Prostate gland (tissue), 2 donors: Measurements from ENCODE around the gene MRTFB. TPM values are rescaled to one million over a fixed set of nuclear protein-coding genes. Genes with fewer than 3 reads are reported as not detected.

ENCODE experiments used
- DNase-seq: peaks from one replicate; pipeline ENCODE4 v3.0.0-alpha.2; 2019; ENCODE audit warnings: low spot score
- H3K27ac ChIP-seq, 2 donors: fragments of 200-600 bp; sonication (generic); 2 replicates each; pipeline ENCODE4 v1.5.1; 2017 to 2019
- H3K27me3 ChIP-seq: fragments of 200-600 bp; sonication (generic); replicated peaks from 2 replicates; pipeline ENCODE4 v1.5.1; 2019; ENCODE audit not compliant: insufficient read depth
- H3K36me3 ChIP-seq, 2 donors: fragments of 200-600 bp; sonication (generic); 1 replicate in 1 of 2; 2 replicates in 1 of 2; pipeline versions ENCODE4 v1.5.1 to v1.8.1; 2017 to 2019
- H3K4me1 ChIP-seq: fragments of 200-600 bp; sonication (generic); replicated peaks from 2 replicates; pipeline ENCODE4 v1.5.1; 2019
- H3K4me3 ChIP-seq, 2 donors: fragments of 200-600 bp; sonication (generic); 2 replicates each; pipeline ENCODE4 v1.5.1; 2017 to 2019
- H3K9me3 ChIP-seq: fragments of 200-600 bp; sonication (generic); 2 replicates; pipeline ENCODE4 v1.5.1; 2017
- CTCF ChIP-seq, 4 experiments: fragments of 200-600 bp in 2 of 4; fragments of 450-650 bp in 2 of 4; sonication (generic) in 2 of 4; IDR thresholded peaks; 1 replicate in 3 of 4; 2 replicates in 1 of 4; pipeline ENCODE4 v1.5.1; 2016 to 2019; ENCODE audit warnings: antibody characterized with exemption in 4 of 4, mild to moderate bottlenecking in 2 of 4, moderate library complexity in 2 of 4
- POLR2A ChIP-seq: fragments of 450-650 bp; IDR thresholded peaks from one replicate; pipeline ENCODE4 v1.6.1; 2016; ENCODE audit warnings: antibody characterized with exemption, mild to moderate bottlenecking
- POLR2AphosphoS5 ChIP-seq: sonication (generic); formaldehyde crosslinking; IDR thresholded peaks from one replicate; pipeline ENCODE4 v1.6.1; 2017; ENCODE audit warnings: antibody characterized with exemption
- WGBS: methylation state at CpG from one replicate; pipeline ENCODE4 v1.1.5; 2018; 5-methylcytosine and 5-hydroxymethylcytosine counted together
- intact Hi-C: fragments of 100-400 bp; cut with DNase I; formaldehyde crosslinking; loops from one replicate; pipeline ENCODE4 v1.14.2; 2022
- total RNA-seq, 2 donors: library from RNA; depleted of rRNA; stranded (reverse); fragments of >200 nt; gene quantifications; one replicate each; pipeline ENCODE4 v1.1.0, GENCODE V29; 2016

The MRTFB gene
- total RNA-seq, 2 donors from 2014 or later, result 46.5 to 102 TPM

- Histone ChIP-seq H3K4me1 (no peaks in the 10 kb centered on the region), H3K27me3 (no peaks in the 10 kb centered on the region), H3K27ac (no peak overlapping the region), H3K4me3 (no peak overlapping the region), H3K36me3 (no peaks in the 10 kb centered on the region), H3K9me3 (no peaks in the 10 kb centered on the region)
- intact Hi-C loops, result no loop called here
- TF ChIP-seq POLR2AphosphoS5 (no peak), POLR2A (no peak), CTCF (IDR thresholded peaks at IDR 0.05) (no peak)
- 79% methylated on average over 5 of the region's 5 CpGs for WGBS
- DNase-seq, result no peak
Observed at GRCh38 chr16:14128097-14128496, 57.0 kb downstream of the MRTFB start.

GRCh38 chr16:14129502-14129901 is 58.4 kb downstream of the MRTFB start:
- no peak for DNase-seq
- Histone ChIP-seq H3K27me3 (no peaks in the 10 kb centered on the region), H3K36me3 (no peaks in the 10 kb centered on the region), H3K9me3 (no peaks in the 10 kb centered on the region), H3K4me3 (no peak overlapping the region), H3K27ac (no peak overlapping the region), H3K4me1 (no peaks in the 10 kb centered on the region)
- TF ChIP-seq CTCF (IDR thresholded peaks at IDR 0.05) (no peak), POLR2AphosphoS5 (no peak), POLR2A (no peak)
- 96% methylated on average over 5 of the region's 5 CpGs for WGBS
- intact Hi-C loops, result no loop called here

GRCh38 chr16:14131774-14132695 is 60.9 kb downstream of the MRTFB start:
- intact Hi-C loops, result no loop called here
- H3K4me3 ChIP-seq, result no peak overlapping the region
- no peaks in the 10 kb centered on the region for H3K4me1 ChIP-seq
- no peaks in the 10 kb centered on the region for H3K9me3 ChIP-seq
- H3K27me3 ChIP-seq, result no peaks in the 10 kb centered on the region
- H3K27ac ChIP-seq, result no peak overlapping the region
- 67% methylated on average over 4 of the region's 4 CpGs for WGBS
- DNase-seq, result no peak
- TF ChIP-seq POLR2AphosphoS5 (no peak), CTCF (IDR thresholded peaks at IDR 0.05) (no peak), POLR2A (no peak)
- H3K36me3 ChIP-seq, result no peaks in the 10 kb centered on the region

- intact Hi-C loops, result no loop called here
- WGBS, result 57% methylated on average over 4 of the region's 4 CpGs
- no peak for DNase-seq
- TF ChIP-seq POLR2A, result no peak
- no peak for TF ChIP-seq CTCF (IDR thresholded peaks at IDR 0.05)
- TF ChIP-seq POLR2AphosphoS5, result no peak
- no peaks in the 10 kb centered on the region for H3K9me3 ChIP-seq
- no peaks in the 10 kb centered on the region for H3K36me3 ChIP-seq
- H3K4me1 ChIP-seq, result no peaks in the 10 kb centered on the region
- no peaks in the 10 kb centered on the region for H3K27me3 ChIP-seq
- H3K27ac ChIP-seq, result no peak overlapping the region
- no peak overlapping the region for H3K4me3 ChIP-seq
Observed at GRCh38 chr16:14132696-14133048, 61.6 kb downstream of the MRTFB start.

- no peak overlapping the region for H3K4me3 ChIP-seq
- no peaks in the 10 kb centered on the region for H3K27me3 ChIP-seq
- intact Hi-C loops, result no loop called here
- H3K4me1 ChIP-seq, result no peaks in the 10 kb centered on the region
- no peaks in the 10 kb centered on the region for H3K36me3 ChIP-seq
- H3K27ac ChIP-seq, result no peak overlapping the region
- 14% methylated on average over 1 of the region's 1 CpG for WGBS
- no peak for TF ChIP-seq CTCF (IDR thresholded peaks at IDR 0.05)
- TF ChIP-seq POLR2AphosphoS5, result no peak
- TF ChIP-seq POLR2A, result no peak
- DNase-seq, result no peak
- no peaks in the 10 kb centered on the region for H3K9me3 ChIP-seq
Observed at GRCh38 chr16:14133907-14134306, 62.8 kb downstream of the MRTFB start.
